Activated CD4-positive, alpha-beta T cell treated with anti-CD3 and anti-CD28 coated beads, Interleukin-2, amount 50 U/mL, for 48 hours (primary cell): Measurements from ENCODE around the gene ATG12.
"Not testable (repeated sequence)": the region's sequence is repeated elsewhere in the genome, so short reads cannot be mapped to it uniquely, and the experiment has no call there.

ENCODE experiments used
- DNase-seq, 2 experiments: peaks; one replicate each; pipeline ENCODE4 v3.0.0-alpha.2; 2020

The ATG12 gene

DNA sequence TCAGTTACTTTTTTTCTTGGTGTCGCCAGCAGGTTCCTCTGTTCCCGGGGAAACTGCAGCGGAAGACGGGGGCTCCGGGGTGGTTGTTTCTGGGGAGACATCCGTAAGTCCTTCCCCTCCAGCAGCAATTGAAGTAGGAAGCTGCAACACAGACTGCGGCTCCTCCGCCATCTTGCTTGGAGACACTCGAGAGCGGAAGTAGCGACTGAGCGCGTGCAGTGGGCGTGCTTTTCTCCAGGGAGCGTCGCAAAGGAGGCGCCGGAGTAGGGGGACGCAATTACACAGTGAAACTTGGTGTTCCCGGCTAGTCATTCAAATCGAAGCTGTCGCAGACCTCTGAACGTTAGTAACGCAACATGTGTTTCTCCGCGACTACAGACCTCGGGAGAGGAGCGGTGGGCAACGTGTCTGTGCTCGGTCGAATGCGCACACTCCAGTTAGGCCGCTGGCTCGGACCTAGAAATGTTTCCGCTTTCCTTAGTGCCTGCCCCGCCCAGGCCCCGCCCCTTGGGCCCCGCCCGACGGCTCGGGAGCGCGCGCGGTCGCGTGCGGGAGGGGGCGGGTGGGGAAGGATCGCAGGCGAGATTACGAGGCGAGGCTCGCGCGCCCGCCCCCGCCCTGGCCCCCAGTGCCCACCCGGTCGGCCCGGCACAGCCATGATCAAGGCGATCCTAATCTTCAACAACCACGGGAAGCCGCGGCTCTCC lies at the start of gene ATG12, which contains the start of gene AP3S1:
TSS of gene ATG12 (minus strand) at position 184 of the 707 bp plus-strand sequence. CDS start at position 171, 13 bp downstream.
TSS of gene AP3S1 (plus strand) at position 554 of the 707 bp plus-strand sequence. CDS start at position 657, 103 bp downstream.
- peak; percentile 89 to 90 for DNase-seq

DNA sequence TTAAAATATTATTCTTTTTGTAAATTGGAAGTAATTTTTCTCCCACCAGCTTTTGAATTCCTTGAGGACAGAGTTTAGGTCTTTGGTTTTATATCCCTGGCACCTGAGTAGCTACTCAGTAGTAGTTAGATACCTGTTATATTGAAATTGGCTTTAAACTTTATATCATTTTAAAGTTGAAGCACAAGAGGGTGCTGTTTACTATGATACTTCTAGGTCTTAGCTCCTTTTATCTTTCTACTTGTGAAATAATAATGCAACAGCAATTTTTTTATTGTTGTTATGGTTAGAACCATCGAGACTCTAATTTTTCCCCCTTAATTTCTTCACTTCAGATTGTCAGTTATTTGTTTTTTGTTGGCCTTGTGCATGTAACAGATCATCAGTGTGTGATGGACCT lies 46.7 kb upstream of the ATG12 start:
- no peak for DNase-seq

GRCh38 chr5:115885208-115885607 lies 43.8 kb upstream of the ATG12 start:
- DNase-seq: not testable (repeated sequence)

DNA sequence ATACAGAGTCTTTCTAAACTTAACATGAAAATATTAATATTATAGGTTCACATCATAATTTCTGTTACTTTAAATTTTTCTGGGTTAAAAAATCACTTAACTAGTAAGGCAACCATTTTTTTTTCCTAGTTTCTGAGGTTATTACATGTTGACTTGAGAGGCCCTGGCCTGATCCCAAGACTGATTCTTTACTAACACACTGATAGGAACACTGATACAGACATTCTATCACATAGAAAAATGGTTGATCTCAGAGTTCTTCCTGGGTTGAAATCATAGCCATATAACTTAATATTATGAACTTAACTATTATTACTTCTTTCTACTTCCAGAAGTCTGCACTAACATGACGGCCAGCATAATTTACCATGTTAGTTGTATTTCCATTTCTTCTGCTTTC lies 43.3 kb upstream of the ATG12 start:
- no peak for DNase-seq

- not testable (repeated sequence) for DNase-seq
Observed at GRCh38 chr5:115882434-115882833, 41.1 kb upstream of the ATG12 start.

DNA sequence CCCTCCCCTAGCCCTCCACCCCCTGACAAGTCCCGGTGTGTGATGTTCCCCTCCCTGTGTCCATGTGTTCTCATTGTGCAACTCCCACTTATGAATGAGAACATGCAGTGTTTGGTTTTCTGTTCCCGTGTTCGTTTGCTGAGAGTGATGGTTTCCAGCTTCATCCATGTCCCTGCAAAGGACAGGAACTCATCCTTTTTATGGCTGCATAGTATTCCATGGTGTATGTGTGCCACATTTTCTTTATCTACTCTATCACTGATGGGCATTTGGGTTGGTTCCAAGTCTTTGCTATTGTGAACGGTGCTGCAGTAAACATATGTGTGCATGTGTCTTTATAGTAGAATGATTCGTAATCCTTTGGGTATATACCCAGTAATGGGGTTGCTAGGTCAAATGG lies 36.0 kb upstream of the ATG12 start:
- DNase-seq: not testable (repeated sequence)

DNA sequence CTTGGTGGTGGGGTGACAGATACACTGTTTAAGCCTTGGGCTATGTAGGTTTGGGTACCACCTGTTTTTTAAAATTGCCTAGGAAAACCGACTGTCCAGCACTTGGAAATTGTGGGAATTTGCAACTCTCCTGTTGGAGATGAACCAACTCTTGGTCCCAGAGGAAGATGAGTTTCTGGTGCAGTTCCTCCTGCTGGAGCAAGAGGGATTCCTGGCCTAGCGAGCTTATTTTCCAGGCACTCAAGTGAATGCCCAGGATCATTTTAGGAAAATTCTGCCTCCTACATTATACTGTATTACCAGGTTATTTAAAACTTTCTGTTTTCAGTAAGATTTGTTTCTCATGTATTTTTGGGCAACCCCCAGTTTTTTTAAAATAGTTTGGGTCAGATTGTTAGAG lies 34.1 kb upstream of the ATG12 start:
- no peak for DNase-seq

- DNase-seq: no peak
Observed at GRCh38 chr5:115873392-115873791, 32.0 kb upstream of the ATG12 start.

- no peak for DNase-seq
Observed at GRCh38 chr5:115872447-115872846, 31.1 kb upstream of the ATG12 start.

- no peak for DNase-seq
Observed at GRCh38 chr5:115869256-115869795, 28.0 kb upstream of the ATG12 start.

GRCh38 chr5:115859378-115859777 lies 18.0 kb upstream of the ATG12 start:
- DNase-seq: no peak

DNA sequence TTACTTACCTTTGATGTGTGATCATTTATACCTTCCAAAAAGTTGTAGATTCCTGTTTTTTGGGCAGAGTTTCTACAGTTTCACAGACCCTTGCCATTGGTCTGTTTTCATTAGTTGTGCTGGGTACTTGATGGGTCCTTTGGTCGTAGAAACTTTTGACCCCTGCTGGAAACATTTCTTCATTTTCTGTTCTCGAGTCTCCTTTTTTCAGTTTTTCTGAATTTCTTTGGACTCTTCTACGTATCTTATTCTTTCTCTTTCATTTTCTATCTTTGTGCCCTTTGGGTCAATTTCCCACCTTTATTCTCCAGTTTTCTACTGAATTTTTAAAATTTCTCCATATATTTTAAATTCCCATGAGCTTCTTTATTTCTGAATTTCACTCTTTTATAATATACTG lies 17.0 kb upstream of the ATG12 start:
- DNase-seq: no peak

DNA sequence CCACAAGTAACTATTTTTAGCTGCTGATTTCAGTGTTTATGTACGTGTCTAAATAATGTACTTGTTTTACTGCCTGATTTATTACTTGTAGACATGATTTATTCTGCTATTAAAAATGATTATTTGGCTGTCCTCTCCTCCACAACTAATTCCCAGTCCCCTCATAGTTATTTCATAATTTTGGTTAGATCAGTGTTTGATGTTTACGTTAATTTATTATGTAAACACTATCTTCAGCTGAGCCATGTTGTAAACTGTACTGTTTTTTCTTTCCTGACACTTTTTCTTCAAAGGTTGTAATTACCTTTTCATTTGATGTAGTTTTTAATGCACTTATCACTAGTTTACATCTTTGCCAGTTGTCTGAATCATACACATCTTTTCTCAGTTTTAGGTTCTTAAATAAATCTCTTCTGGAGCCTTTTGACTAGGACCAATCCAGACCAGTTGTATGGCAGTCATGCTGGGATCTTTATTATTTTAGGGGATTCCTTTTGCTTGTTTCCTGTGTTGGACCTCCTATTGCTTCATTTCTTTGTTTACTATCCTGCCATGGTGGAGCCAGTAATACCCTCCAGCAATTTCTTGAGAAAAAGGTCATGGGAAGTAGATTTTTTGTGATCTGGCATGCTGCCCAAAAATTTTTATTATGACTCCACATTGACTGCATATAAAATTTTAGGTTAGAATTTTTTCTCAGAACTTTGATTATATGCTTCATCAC lies 16.4 kb upstream of the ATG12 start:
- DNase-seq: no peak

DNA sequence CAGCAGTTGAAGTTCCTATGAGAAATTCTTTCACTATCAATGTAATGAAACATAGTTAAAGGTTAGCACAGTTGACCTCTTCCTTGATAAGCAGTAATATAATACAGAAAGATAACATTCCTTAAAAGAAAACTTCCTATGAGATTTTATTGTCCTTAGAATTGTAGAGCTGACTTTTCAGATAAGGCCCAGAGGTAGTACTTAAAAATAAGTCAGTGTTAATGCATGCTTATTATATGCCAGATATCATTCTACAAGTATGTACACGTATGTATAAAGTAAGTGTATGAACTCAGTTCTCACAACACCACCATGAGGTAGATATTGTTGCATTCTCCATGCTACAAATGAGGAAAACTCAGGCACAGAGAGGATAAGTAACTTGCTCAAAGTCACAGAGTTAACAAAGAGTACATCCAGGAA lies 15.7 kb upstream of the ATG12 start:
- DNase-seq: no peak

DNA sequence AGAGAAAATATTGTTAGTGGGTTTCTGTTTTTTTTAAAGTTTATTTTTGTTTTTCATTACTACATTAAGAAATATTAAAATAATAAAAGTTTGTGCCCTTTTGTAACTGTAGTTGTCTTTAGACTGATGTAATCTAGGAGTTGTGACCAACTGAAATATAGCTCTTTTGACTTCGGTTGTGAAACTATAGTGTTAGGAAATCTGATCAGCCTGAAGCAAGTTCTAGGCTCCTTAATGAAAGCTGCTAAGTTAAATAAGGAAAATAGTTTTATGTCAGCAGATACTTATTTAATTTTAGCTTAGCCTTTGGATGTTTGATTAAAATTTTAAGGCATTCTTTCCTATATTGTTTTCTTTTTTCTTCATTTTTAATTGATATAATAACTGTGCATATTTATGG lies 14.6 kb upstream of the ATG12 start:
- no peak for DNase-seq

GRCh38 chr5:115854139-115854538 lies 12.8 kb upstream of the ATG12 start:
- no peak for DNase-seq

DNA sequence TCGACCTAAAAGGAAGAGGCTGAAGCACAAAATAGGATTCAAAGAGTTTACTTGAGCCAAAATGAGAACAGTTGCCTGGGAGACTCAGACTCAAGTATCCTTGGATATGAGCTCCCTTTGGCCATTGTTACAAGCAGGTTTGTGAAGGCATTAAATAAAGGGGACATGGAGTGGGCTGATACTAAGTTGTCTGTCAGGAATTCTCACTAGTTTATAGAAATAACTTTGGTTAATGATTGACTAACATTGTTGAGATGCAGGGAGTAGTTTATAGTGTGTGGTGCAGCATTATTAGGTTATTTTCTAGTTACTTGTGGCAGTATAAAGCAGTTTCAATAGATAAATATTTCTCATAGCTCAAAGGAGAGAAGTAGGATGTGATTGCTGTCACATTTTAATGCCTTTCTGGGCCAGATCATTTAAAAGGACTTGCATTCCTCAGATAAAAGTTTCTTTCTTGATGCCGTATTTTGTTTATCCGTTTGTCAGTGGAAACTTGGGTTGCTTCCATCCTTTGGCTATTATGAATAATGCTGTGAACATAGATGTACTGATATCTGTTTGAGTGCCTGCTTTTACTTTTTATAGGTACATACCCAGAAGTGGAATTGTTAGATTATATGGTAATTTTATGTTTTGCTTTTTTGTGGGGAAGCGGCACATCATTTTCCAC lies 9.5 kb upstream of the ATG12 start:
- DNase-seq: no peak

DNA sequence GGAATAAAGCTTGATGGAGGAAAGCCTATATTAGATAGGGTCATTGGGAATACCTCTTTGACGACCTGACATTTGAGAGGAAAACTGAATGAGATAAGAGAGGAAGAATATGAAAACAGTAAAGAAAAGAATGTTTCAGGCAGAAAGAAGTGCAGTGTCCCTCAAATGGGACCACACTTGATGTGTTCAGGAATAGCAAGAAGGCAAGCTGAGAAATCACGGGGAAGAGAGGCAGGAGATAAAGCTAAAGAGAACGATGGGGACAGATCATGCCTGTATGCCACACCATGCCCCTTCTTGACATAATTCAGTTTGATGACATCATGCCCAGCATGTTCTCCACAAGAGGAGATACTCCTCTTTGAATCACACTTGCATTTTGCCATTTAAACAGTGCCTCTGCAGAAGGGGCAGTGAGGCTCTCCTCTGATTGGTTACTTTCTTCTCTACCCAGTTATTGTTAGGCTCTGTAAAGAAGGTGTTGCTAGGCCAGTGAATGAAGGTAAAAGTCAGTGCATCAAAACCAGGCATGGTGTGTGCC lies 8.0 kb upstream of the ATG12 start:
- no peak for DNase-seq

- DNase-seq: no peak
Observed at GRCh38 chr5:115847290-115847689, 5.9 kb upstream of the ATG12 start.

DNA sequence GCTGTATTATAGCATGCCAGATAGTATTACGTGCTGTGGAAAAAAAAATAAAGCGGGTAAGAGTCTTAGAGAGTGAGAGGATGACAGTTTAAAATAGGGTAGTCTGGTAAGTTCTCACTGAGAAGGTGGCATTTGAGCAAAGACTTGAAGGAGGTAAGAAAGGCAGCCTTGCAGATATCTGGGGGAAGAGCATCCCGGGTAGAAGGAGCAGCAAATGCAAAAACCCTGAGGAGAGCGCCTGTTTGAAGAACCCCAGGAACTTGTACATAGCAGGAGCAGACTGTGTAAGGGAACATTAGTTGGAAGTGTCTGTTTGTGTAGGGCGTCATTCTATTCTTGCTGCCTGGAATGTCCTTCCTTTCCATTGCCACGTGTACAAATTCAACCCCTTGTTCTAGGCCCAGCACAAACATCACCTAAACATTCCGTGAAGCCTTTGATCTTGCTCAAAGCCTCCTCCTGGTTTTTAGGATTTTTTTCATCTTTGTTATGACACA lies 3.0 kb upstream of the ATG12 start:
- DNase-seq: no peak

GRCh38 chr5:115843444-115844130 lies 2.2 kb upstream of the ATG12 start:
- no peak for DNase-seq

- no peak for DNase-seq
Observed at GRCh38 chr5:115842952-115843351, 1.6 kb upstream of the ATG12 start.
